ENCODE results near the gene SNAP91. TPM values are rescaled to one million over a fixed set of nuclear protein-coding genes. Genes with fewer than 3 reads are reported as not detected.

The SNAP91 gene
- polyA plus RNA-seq, 1 donor (not counting 4 experiments of a cell fraction or from before 2014, with no cell fraction given): not detected

DNA sequence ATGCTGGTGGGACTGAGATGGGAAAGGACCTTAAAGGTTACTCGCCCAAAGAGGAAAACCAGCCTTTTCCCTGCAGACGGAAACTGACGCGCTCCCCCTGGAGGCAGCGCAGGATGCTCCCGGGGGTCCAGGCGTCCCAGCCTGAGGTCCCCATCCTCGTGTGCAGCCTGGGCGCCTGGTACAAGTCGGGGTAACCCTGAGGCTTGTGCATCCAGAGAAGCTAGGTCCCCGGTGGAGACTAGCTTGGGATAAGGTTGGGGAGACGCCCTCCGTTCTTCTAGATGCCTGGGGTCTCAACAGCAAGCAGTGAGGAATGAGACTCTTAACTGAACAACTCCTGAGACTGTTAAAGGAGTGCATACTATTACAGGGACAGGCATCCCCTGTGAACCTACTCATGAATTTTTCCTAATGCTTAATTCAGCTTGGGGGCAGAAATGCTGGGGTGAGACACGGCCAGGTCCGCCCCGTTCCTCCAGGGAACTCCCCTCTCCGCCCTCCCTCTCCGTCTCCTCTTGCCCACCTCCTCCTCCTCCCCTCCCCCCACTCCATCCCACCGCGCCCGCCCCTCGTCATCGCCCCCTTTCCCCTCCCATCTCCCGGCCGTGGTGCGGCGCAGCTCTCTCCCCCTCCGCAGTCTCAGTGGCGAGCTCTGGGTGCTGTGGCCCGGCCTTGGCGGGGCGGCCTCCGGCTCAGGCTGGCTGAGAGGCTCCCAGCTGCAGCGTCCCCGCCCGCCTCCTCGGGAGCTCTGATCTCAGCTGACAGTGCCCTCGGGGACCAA, 196.8 kb downstream of the SNAP91 start, which contains the start of gene PRSS35:
PRSS35 (plus strand) TSS at position 634 of the 781 bp plus-strand sequence. CDS start 10,908 bp downstream, outside the sequence.
- DNase-seq (ENCODE audit: low read depth, low spot score) (no peak), FAIRE-seq (no peak)
- no peak within 1 kb of the TSS for H3K27ac ChIP-seq (ENCODE audit: control insufficient read depth, insufficient read depth, low read length)
- no peaks in the 10 kb centered on the region for H3K36me3 ChIP-seq (ENCODE audit: control insufficient read depth in 2 of 2, extremely low read depth in 1 of 2, insufficient read depth in 2 of 2, low read length in 2 of 2)
- TF ChIP-seq CTCF (optimal IDR thresholded peaks at IDR 0.05 in 1 of 3, IDR thresholded peaks at IDR 0.05 in 1 of 3, conservative IDR thresholded peaks at IDR 0.05 in 1 of 3; ENCODE audit: extremely low read depth in 1 of 3, insufficient read depth in 2 of 3, low read length in 3 of 3) (peak; percentile 75 to 86 (median 83)), EZH2 (IDR thresholded peaks at IDR 0.05; ENCODE audit: low read length) (no peak)
- H3K4me2 ChIP-seq (ENCODE audit: control insufficient read depth, extremely low read depth, insufficient read depth, low read depth, low read length): peak within 1 kb of the TSS; percentile 96
- no peaks in the 10 kb centered on the region for H4K20me1 ChIP-seq (ENCODE audit: control insufficient read depth, extremely low read depth, insufficient read depth, low read length)
- peaks cover 4% of the 10 kb centered on the region for H3K27me3 ChIP-seq (ENCODE audit: control insufficient read depth, extremely low read depth, insufficient read depth, low read length)
- dilution Hi-C loops (cut with MboI; ENCODE audit: extremely low pct_ligation_motif_present, low sequenced_read_pairs): loop anchor here (25.0 kb wide), 1 partner anchor 100 kb away; no protein-coding TSS in a partner anchor
- no peaks in the 10 kb centered on the region for H3K9me1 ChIP-seq (ENCODE audit: control insufficient read depth, extremely low read depth, insufficient read depth, low read length)
- H3K4me3 ChIP-seq (ENCODE audit: control insufficient read depth in 2 of 3, extremely low read depth in 1 of 3, insufficient read depth in 2 of 3, low read depth in 1 of 3, low read length in 3 of 3): peak within 1 kb of the TSS; percentile 37 to 65 (median 57)
- no peaks in the 10 kb centered on the region for H3K79me2 ChIP-seq (ENCODE audit: control insufficient read depth, insufficient read depth, low read length)
- peak within 1 kb of the TSS; percentile 2 for H3K9ac ChIP-seq (ENCODE audit: control insufficient read depth, extremely low read depth, insufficient read depth, low read length)
- peak within 1 kb of the TSS; percentile 67 for H2AFZ ChIP-seq (ENCODE audit: control insufficient read depth, low read length)
- H3K9me3 ChIP-seq (ENCODE audit: control insufficient read depth, low read depth, low read length): no peaks in the 10 kb centered on the region
- H3K4me1 ChIP-seq (ENCODE audit: control insufficient read depth, extremely low read depth, insufficient read depth, low read length): peaks cover 7% of the 10 kb centered on the region

DNA sequence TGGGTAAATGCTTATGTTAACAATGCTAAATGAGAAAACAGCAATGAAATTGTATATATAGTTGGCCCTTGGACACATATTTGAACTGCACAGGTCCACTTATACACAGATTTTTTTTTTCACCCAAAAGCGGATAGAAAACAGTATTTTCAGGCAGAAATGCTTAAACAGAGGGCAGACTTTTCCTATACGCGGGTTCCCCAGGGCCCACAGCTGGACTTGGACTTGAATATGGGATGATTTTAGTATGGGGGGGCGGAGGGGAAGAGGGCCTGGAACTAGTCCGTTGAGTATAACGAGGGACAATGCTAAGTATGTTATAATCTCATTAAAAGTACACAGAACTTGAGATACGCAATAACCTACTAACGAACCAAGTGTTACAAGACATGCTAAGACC, 197.6 kb downstream of the SNAP91 start:
- no peak for DNase-seq (ENCODE audit: low read depth, low spot score)
- peaks cover 7% of the 10 kb centered on the region for H3K4me1 ChIP-seq (ENCODE audit: control insufficient read depth, extremely low read depth, insufficient read depth, low read length)
- no peaks in the 10 kb centered on the region for H3K79me2 ChIP-seq (ENCODE audit: control insufficient read depth, insufficient read depth, low read length)
- H3K9me1 ChIP-seq (ENCODE audit: control insufficient read depth, extremely low read depth, insufficient read depth, low read length): no peaks in the 10 kb centered on the region
- TF ChIP-seq CTCF (optimal IDR thresholded peaks at IDR 0.05 in 1 of 3, IDR thresholded peaks at IDR 0.05 in 1 of 3, conservative IDR thresholded peaks at IDR 0.05 in 1 of 3; ENCODE audit: extremely low read depth in 1 of 3, insufficient read depth in 2 of 3, low read length in 3 of 3) (no peak), EZH2 (IDR thresholded peaks at IDR 0.05; ENCODE audit: low read length) (no peak)
- H3K36me3 ChIP-seq (ENCODE audit: control insufficient read depth in 2 of 2, extremely low read depth in 1 of 2, insufficient read depth in 2 of 2, low read length in 2 of 2): no peaks in the 10 kb centered on the region
- peak; percentile 23 for FAIRE-seq
- H3K4me2 ChIP-seq (ENCODE audit: control insufficient read depth, extremely low read depth, insufficient read depth, low read depth, low read length): peak overlapping the region; percentile 96
- H3K9me3 ChIP-seq (ENCODE audit: control insufficient read depth, low read depth, low read length): no peaks in the 10 kb centered on the region
- H3K9ac ChIP-seq (ENCODE audit: control insufficient read depth, extremely low read depth, insufficient read depth, low read length): no peak overlapping the region
- H3K4me3 ChIP-seq (ENCODE audit: control insufficient read depth in 2 of 3, extremely low read depth in 1 of 3, insufficient read depth in 2 of 3, low read depth in 1 of 3, low read length in 3 of 3): no peak overlapping the region
- dilution Hi-C loops (cut with MboI; ENCODE audit: extremely low pct_ligation_motif_present, low sequenced_read_pairs): loop anchor here (25.0 kb wide), 1 partner anchor 99 kb away; no protein-coding TSS in a partner anchor
- H2AFZ ChIP-seq (ENCODE audit: control insufficient read depth, low read length): no peak overlapping the region
- peaks cover 4% of the 10 kb centered on the region for H3K27me3 ChIP-seq (ENCODE audit: control insufficient read depth, extremely low read depth, insufficient read depth, low read length)
- no peaks in the 10 kb centered on the region for H4K20me1 ChIP-seq (ENCODE audit: control insufficient read depth, extremely low read depth, insufficient read depth, low read length)
- H3K27ac ChIP-seq (ENCODE audit: control insufficient read depth, insufficient read depth, low read length): no peak overlapping the region
